KOPT-K1 (cell line): ENCODE data around the gene ANKRD66.
"Not testable (repeated sequence)": the region's sequence is repeated elsewhere in the genome, so short reads cannot be mapped to it uniquely, and the experiment has no call there.

Experiments
- H3K27ac ChIP-seq: fragments of 200-600 bp; sonication (generic); 2 replicates; pipeline ENCODE4 v1.5.1; 2016; ENCODE audit warnings: antibody characterized with exemption, mild to moderate bottlenecking, low read depth, low read length; ENCODE audit not compliant: poor library complexity, severe bottlenecking
- H3K36me3 ChIP-seq: fragments of 200-600 bp; sonication (generic); 2 replicates; pipeline ENCODE4 v1.5.1; 2017; ENCODE audit warnings: antibody characterized with exemption, mild to moderate bottlenecking, low read length, moderate library complexity; ENCODE audit not compliant: insufficient read depth
- H3K9me3 ChIP-seq: fragments of 200-600 bp; sonication (generic); 2 replicates; pipeline ENCODE4 v1.5.1; 2017; ENCODE audit warnings: antibody characterized with exemption, low read length, mild to moderate bottlenecking; ENCODE audit not compliant: insufficient read depth, poor library complexity, severe bottlenecking

The ANKRD66 gene

GRCh38 chr6:46741910-46742309 is 4.8 kb upstream of the ANKRD66 start:
- H3K36me3 ChIP-seq = no peaks in the 10 kb centered on the region
- H3K9me3 ChIP-seq = no peaks in the 10 kb centered on the region
- H3K27ac ChIP-seq = no peak overlapping the region

DNA sequence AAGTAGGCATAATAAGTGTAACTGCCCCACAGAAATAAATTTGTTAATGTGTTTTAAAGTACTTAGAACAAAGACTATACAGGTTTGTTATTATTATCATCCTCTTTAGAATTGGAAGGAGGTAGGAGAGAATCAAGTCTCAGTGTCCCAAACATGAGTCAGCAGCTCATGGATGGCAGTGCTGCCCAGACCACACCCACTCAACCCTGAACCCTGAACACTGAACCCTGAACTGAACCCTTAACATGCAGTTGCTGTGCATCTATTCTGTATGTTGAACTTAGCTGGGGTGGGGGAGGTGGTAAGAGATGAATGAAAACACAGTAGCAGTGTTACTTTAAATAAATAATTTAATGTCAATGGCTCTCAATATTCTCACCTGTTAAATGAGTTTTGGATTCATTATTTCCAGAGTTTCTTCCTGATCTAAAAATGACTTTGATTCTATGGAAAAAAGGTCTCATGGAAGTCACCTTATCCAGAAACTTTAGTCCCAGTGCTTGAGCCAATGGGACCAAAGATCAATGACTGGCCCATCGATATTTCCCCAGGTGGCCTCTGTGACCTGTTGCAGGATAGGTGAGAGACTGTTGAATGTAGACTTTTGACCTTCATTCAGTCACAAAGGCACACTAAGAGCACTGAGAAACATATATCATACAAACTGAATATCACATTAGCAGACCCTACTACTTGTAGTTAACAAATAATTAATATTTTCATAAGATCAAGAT is 3.1 kb upstream of the ANKRD66 start:
- no peak overlapping the region for H3K27ac ChIP-seq
- H3K36me3 ChIP-seq = no peaks in the 10 kb centered on the region
- H3K9me3 ChIP-seq = no peaks in the 10 kb centered on the region

GRCh38 chr6:46744159-46744725 is 2.5 kb upstream of the ANKRD66 start:
- not testable (repeated sequence) for H3K9me3 ChIP-seq, H3K27ac ChIP-seq, H3K36me3 ChIP-seq

DNA sequence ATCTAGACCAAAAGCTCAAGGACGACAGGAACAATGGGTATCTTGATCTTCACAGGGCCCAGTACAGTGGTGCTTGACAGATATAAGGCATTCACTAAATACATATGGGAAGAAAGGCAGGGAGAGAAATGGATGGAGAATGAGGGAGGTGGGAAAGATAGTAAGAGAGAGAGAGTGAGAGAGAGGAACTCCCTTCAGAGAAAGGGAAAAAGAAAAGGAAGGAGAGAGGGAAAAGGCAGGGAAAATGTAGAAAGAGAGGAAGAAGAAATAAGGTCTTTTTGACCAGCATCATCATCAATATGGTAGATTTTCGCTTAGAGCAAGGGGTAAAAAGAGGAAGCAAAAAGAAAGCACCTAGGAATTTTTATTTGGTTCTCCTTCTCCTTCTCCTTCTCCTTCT is 760 bp upstream of the ANKRD66 start:
- H3K9me3 ChIP-seq = no peaks in the 10 kb centered on the region
- no peaks in the 10 kb centered on the region for H3K36me3 ChIP-seq
- no peak overlapping the region for H3K27ac ChIP-seq

DNA sequence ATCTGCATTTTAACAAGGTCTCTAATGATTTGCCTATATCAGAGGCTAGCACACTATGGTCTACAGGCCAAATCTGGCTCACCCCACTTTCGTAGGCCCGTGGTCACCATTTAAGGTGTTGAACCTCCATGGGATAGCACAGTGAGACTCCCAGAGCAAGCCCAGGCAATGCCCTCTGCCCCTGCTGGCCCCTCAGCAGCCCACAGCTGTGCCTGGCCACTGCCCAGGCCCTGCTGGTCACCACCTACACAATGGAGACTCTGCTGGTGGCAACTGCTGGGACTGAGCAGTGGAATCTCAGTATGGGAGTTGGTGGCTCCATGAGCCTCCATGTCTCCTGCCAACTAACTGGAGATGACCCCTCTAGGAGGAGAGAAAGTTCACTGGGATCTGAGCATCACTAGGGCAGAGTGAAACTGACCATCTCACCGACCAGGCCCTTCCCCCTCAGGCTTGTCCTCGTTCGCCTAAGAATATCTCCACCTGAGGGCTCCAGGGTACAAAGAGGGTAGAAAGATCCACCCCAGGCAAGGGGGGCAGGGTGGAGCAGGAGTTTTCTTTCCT is 2.3 kb downstream of the ANKRD66 start:
- Histone ChIP-seq H3K36me3 (no peaks in the 10 kb centered on the region), H3K27ac (no peak overlapping the region), H3K9me3 (no peaks in the 10 kb centered on the region)

DNA sequence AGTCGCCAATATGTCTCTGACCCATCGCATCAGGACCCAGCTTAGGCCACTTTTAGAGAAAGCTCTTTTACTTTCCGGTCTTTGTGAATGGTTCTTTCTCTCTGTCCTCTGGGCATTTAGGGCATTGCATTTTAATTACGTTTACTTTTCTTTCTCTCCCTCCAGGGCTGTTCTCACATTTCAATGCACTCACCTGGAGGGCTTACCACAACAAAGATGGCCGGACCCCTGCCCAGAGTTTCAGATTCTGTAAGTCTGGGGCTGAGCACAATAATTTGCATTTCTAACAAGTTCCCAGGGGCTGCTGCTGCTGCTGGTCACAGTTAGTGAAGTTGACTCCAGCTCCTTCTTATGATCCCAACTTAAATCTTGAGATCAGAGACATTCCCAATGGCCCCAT is 3.0 kb downstream of the ANKRD66 start:
- no peaks in the 10 kb centered on the region for H3K9me3 ChIP-seq
- no peak overlapping the region for H3K27ac ChIP-seq
- no peaks in the 10 kb centered on the region for H3K36me3 ChIP-seq

DNA sequence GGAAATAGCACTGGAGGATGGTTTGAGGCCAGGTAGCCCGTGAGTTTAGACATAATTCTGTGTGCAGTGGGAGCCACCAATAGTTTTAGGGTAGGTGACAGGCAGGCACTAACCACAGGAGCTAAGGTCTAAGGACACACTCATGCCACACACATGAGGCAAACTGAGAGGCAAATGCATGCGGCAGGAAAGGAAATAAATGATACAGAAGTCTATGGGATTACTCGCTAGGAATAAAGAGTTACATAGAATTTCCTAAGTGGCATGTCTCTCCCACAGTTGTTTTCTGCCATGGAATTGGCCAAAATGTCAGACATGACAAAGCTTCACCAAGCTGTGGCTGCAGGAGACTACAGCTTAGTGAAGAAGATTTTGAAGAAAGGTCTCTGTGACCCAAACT is 4.9 kb downstream of the ANKRD66 start:
- no peak overlapping the region for H3K27ac ChIP-seq
- no peaks in the 10 kb centered on the region for H3K36me3 ChIP-seq
- no peaks in the 10 kb centered on the region for H3K9me3 ChIP-seq

DNA sequence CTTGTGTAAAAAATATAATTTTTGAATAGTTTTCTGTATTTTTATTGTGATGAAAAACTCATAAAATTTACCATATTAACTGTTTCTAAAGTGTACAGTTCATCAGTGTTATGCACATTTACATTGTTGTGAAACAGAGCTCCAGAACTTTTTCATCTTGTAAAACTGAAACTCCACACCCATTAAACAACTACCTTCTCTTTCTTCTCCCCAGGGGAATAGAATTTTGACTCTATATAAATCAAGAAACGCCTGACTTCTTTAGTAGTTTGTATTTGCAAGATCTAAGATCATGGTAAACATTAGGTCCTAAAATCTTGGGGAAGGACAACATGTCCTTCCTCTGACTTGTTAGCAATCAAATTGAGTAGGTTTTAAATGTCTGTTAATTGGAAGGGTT is 9.1 kb downstream of the ANKRD66 start:
- Histone ChIP-seq H3K9me3 (no peaks in the 10 kb centered on the region), H3K36me3 (no peaks in the 10 kb centered on the region), H3K27ac (no peak overlapping the region)

DNA sequence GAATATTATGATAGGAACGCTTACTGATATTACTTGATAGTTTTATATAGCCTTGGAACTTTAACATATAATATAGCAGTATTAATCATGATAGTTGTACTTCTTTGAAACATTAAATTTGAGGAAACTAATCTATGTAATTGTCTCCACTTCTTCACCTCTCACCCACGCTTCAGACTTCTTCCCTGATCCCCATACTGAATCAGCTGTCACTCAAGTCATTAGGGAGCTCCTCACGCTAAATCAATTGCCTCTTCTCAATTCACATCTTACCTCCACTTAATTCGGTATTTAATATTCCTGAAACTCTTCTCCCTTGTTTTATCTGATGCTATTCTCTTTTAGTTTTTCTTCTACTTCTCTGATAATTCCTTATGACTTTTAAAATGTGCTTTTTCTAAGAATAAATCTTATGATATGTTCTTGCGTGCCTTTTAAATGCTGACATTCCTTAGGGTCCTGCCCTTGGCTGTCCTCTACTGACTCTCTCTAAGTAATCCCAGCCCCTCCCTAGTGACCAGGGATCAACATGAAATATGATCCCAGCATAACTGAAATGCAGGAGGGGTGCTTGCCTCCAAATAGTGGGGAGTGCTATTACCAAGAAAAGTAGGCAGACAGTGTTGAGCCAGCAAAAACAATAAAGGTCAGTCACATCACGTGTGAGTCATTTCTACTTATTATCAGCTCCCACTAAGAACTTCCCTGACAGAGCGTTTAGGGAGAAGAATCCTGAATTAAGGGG is 9.9 kb downstream of the ANKRD66 start:
- H3K36me3 ChIP-seq = no peaks in the 10 kb centered on the region
- H3K9me3 ChIP-seq = no peaks in the 10 kb centered on the region
- H3K27ac ChIP-seq = no peak overlapping the region

GRCh38 chr6:46757214-46757596 is 10.5 kb downstream of the ANKRD66 start:
- Histone ChIP-seq H3K27ac (no peak overlapping the region), H3K9me3 (no peaks in the 10 kb centered on the region), H3K36me3 (no peaks in the 10 kb centered on the region)

DNA sequence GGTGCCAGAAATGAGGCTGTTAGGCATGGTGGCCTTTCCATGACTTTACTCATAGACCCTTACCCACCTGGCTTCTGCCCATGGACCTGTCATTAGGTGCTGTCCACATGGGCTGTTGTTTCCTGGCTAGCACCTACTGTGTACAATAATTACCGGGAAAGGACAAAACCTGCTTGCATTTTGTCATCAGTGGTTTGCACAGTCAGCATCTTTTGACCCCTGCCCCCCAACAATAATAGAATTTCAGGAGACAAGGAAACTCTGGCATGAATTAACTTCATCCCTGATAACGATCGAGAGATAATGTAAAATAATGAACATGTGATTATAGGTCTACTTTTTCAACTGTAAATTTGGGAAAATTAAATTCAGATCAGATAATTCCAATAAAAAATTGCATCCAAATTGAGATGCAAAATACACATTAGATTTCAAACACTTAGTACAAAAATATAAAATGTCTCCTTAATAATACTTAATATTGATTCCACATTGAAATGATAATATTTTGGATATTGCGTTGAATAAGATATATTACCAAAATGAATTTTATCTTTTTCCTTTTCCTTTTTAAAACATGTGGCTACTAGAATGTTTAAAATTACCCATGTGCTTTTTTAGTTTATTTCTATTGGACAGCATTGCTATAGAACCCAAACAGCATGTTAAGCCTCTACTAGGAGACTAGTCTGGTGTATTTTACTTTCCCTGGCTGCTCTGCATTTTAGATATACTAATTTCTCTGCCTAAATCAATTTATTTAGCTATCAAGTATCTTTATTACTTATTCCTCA is 12.4 kb downstream of the ANKRD66 start:
- H3K9me3 ChIP-seq = no peaks in the 10 kb centered on the region
- no peaks in the 10 kb centered on the region for H3K36me3 ChIP-seq
- no peak overlapping the region for H3K27ac ChIP-seq

GRCh38 chr6:46760925-46761324 is 14.2 kb downstream of the ANKRD66 start:
- Histone ChIP-seq H3K9me3 (no peaks in the 10 kb centered on the region), H3K36me3 (no peaks in the 10 kb centered on the region), H3K27ac (no peak overlapping the region)

- no peaks in the 10 kb centered on the region for H3K9me3 ChIP-seq
- no peaks in the 10 kb centered on the region for H3K36me3 ChIP-seq
- H3K27ac ChIP-seq = no peak overlapping the region
These were observed 16.7 kb downstream of the ANKRD66 start for GRCh38 chr6:46763466-46763865.

GRCh38 chr6:46764280-46764679 is 17.5 kb downstream of the ANKRD66 start:
- not testable (repeated sequence) for H3K9me3 ChIP-seq, H3K36me3 ChIP-seq, H3K27ac ChIP-seq

DNA sequence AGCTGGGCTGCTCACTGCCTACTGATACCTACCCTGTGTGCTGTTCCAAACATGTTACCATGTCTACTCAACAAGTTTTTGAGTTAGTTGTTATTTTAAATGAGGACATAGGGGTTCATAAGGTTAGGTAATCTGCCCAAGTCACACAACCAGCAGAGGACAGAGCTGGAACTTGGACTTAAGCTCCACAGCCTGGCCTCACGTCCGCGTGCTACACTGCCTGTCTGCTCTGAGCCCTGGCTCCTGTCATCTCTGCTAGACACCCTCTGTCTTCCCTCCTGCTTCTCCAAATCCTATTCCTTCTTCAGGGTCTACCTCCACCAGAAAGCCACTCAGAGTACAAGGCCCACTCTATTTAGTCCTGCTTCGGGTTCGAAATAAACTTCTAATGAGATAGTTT is 18.2 kb downstream of the ANKRD66 start:
- no peak overlapping the region for H3K27ac ChIP-seq
- no peaks in the 10 kb centered on the region for H3K36me3 ChIP-seq
- no peaks in the 10 kb centered on the region for H3K9me3 ChIP-seq
